ENCODE results near the gene HYAL1.

DNA sequence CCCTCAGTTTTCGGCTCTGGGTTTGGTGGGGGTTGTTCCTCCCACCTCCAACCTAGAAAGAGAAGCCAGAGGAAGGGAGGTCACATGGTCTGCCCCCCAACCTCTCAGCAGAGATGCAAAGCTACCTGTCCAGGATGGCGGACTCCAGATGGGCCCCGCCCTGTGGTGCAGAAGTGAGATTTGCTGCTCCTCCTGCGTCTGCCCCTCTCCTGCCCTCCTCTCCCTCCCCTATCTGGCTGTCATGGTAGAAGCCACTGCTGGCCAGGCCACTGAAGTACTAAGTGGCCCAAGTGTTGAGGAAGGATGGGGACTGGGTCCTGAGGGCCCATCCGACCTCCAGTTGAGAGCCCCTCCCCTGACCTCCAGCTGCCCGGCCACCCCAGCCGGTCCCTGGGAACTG is 36.5 kb downstream of the HYAL1 start:
- TF ChIP-seq POLR2A (IDR thresholded peaks at IDR 0.05), result no peak
- TF ChIP-seq, protein P1, sequence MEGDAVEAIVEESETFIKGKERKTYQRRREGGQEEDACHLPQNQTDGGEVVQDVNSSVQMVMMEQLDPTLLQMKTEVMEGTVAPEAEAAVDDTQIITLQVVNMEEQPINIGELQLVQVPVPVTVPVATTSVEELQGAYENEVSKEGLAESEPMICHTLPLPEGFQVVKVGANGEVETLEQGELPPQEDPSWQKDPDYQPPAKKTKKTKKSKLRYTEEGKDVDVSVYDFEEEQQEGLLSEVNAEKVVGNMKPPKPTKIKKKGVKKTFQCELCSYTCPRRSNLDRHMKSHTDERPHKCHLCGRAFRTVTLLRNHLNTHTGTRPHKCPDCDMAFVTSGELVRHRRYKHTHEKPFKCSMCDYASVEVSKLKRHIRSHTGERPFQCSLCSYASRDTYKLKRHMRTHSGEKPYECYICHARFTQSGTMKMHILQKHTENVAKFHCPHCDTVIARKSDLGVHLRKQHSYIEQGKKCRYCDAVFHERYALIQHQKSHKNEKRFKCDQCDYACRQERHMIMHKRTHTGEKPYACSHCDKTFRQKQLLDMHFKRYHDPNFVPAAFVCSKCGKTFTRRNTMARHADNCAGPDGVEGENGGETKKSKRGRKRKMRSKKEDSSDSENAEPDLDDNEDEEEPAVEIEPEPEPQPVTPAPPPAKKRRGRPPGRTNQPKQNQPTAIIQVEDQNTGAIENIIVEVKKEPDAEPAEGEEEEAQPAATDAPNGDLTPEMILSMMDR (IDR thresholded peaks at IDR 0.05), result peak in 1 of 5 experiments; percentile 17

Measured in tibial nerve (tissue), 3 donors.